Endothelial cell of umbilical vein (primary cell): ENCODE measurements around the gene DENND4B. TPM values are rescaled to one million over a fixed set of nuclear protein-coding genes. Genes with fewer than 3 reads are reported as not detected.

Experiments used
- BruUV-seq: library from RNA; stranded (reverse); fragments of 400-500 nt; replicated peaks from 2 replicates; lab custom pipeline; 2021; lab: Mats Ljungman, UMichigan
- CTCF ChIA-PET: fragments of 300-600, 350-600 bp; sonication (Branson Sonifier 250); formaldehyde crosslinking; loops from one replicate; lab custom pipeline; 2021; ENCODE audit warnings: antibody characterized with exemption, inconsistent platforms; lab: Charles Lee
- POLR2A ChIA-PET: fragments of 300-600, 350-600 bp; sonication (Branson Sonifier 250); formaldehyde crosslinking; loops from one replicate; lab custom pipeline; 2021; ENCODE audit warnings: antibody characterized with exemption, inconsistent platforms; lab: Charles Lee
- DNase-seq: peaks from one replicate; pipeline ENCODE4 v3.0.0-alpha.2; 2011; ENCODE audit warnings: low read depth, low spot score
- FAIRE-seq: peaks from 2 replicates; lab custom pipeline; 2011; peaks lifted over from hg19 to GRCh38; lab: Jason Lieb, UNC
- H2AFZ ChIP-seq: 2 replicates; pipeline ENCODE4 v1.6.0; 2012; ENCODE audit warnings: low read depth, low read length, control low read depth, inconsistent platforms
- H3K27ac ChIP-seq: 2 replicates; pipeline ENCODE4 v1.5.1; 2011; ENCODE audit warnings: low read depth, mild to moderate bottlenecking, control low read depth, low read length, moderate library complexity; ENCODE audit not compliant: insufficient read depth
- H3K27me3 ChIP-seq, 2 experiments: 2 replicates each; pipeline versions ENCODE4 v1.6.0 to v1.6.1; 2011; ENCODE audit warnings: low read length in 2 of 2, mixed read lengths in 1 of 2; ENCODE audit not compliant: control insufficient read depth in 2 of 2, insufficient read depth in 2 of 2
- H3K36me3 ChIP-seq, 2 experiments: 2 replicates in 1 of 2; 3 replicates in 1 of 2; pipeline ENCODE4 v1.5.1; 2011; ENCODE audit warnings: low read length in 2 of 2, mild to moderate bottlenecking in 1 of 2, moderate library complexity in 1 of 2; ENCODE audit not compliant: control insufficient read depth in 2 of 2, insufficient read depth in 2 of 2; ENCODE audit errors: extremely low read depth in 1 of 2
- H3K4me1 ChIP-seq: 3 replicates; pipeline ENCODE4 v1.5.1; 2011; ENCODE audit warnings: mild to moderate bottlenecking, low read length; ENCODE audit not compliant: control insufficient read depth, insufficient read depth; ENCODE audit errors: extremely low read depth
- H3K4me2 ChIP-seq: 2 replicates; pipeline ENCODE4 v1.6.1; 2011; ENCODE audit warnings: low read length, control low read depth, mixed read lengths; ENCODE audit not compliant: insufficient read depth
- H3K4me3 ChIP-seq, 3 experiments: fragments of 200-600 bp in 1 of 3; sonication (generic), shearing (Covaris generic) in 1 of 3; replicated peaks in 1 of 3; 2 replicates each; pipeline ENCODE4 v1.5.1; 2011 to 2016; ENCODE audit warnings: control low read depth in 3 of 3, low read length in 3 of 3, mild to moderate bottlenecking in 2 of 3, inconsistent platforms in 1 of 3, low read depth in 1 of 3, moderate library complexity in 1 of 3; ENCODE audit not compliant: insufficient read depth in 1 of 3
- H3K79me2 ChIP-seq: 2 replicates; pipeline ENCODE4 v1.6.0; 2012; ENCODE audit warnings: low read length, inconsistent platforms; ENCODE audit not compliant: control insufficient read depth, insufficient read depth
- H3K9ac ChIP-seq: replicated peaks from 2 replicates; pipeline ENCODE3; 2011; ENCODE audit warnings: low read length, control low read depth; ENCODE audit not compliant: insufficient read depth; ENCODE audit errors: extremely low read depth
- H3K9me1 ChIP-seq: replicated peaks from 3 replicates; pipeline ENCODE4 v1.6.0; 2011; ENCODE audit warnings: mild to moderate bottlenecking, low read length; ENCODE audit not compliant: control insufficient read depth, insufficient read depth; ENCODE audit errors: extremely low read depth
- H3K9me3 ChIP-seq: replicated peaks from 2 replicates; pipeline ENCODE4 v1.5.1; 2012; ENCODE audit warnings: low read length, inconsistent platforms; ENCODE audit not compliant: control insufficient read depth, insufficient read depth
- H4K20me1 ChIP-seq: replicated peaks from 2 replicates; pipeline ENCODE3; 2011; ENCODE audit warnings: mild to moderate bottlenecking, low read length; ENCODE audit not compliant: control insufficient read depth, insufficient read depth; ENCODE audit errors: extremely low read depth
- CTCF ChIP-seq, 2 donors: IDR thresholded peaks; 1 replicate in 1 of 2; 2 replicates in 1 of 2; pipeline ENCODE4 v1.5.1; 2011; ENCODE audit warnings: low read length in 2 of 2, mild to moderate bottlenecking in 2 of 2, moderate library complexity in 2 of 2, control low read depth in 1 of 2, inconsistent platforms in 1 of 2, low read depth in 1 of 2; ENCODE audit not compliant: insufficient read depth in 1 of 2; ENCODE audit errors: extremely low read depth in 1 of 2
- EZH2 ChIP-seq: IDR thresholded peaks from 2 replicates; pipeline ENCODE4 v1.6.1; 2012; ENCODE audit warnings: borderline replicate concordance, low read depth, mild to moderate bottlenecking, moderate library complexity, low read length, inconsistent platforms; ENCODE audit not compliant: severe bottlenecking
- FOS ChIP-seq: IDR thresholded peaks from 2 replicates; pipeline ENCODE4 v1.6.1; 2011; ENCODE audit warnings: mild to moderate bottlenecking, low read length, moderate library complexity, borderline replicate concordance; ENCODE audit not compliant: insufficient read depth
- GATA2 ChIP-seq: IDR thresholded peaks from 2 replicates; pipeline ENCODE4 v1.7.0; 2011; ENCODE audit warnings: low read depth, mild to moderate bottlenecking, moderate library complexity, mixed read lengths, low read length; ENCODE audit not compliant: insufficient read length, insufficient read depth
- JUN ChIP-seq: IDR thresholded peaks from 2 replicates; pipeline ENCODE4 v1.6.1; 2011; ENCODE audit warnings: borderline replicate concordance, low read depth; ENCODE audit not compliant: insufficient read length, insufficient read depth
- MAX ChIP-seq: IDR thresholded peaks from 2 replicates; pipeline ENCODE4 v1.6.1; 2011; ENCODE audit not compliant: insufficient read depth, insufficient read length
- MYC ChIP-seq: IDR thresholded peaks from one replicate; pipeline ENCODE4 v1.6.1; 2011; ENCODE audit warnings: mild to moderate bottlenecking, low read depth, low read length
- POLR2A ChIP-seq: IDR thresholded peaks from 2 replicates; pipeline ENCODE4 v1.6.1; 2012; ENCODE audit warnings: low read depth, mild to moderate bottlenecking, control low read depth, low read length
- POLR2AphosphoS5 ChIP-seq: IDR thresholded peaks from 2 replicates; pipeline ENCODE4 v1.6.1; 2012; ENCODE audit warnings: low read depth, mild to moderate bottlenecking, control low read depth, low read length, moderate library complexity; ENCODE audit not compliant: insufficient read depth
- dilution Hi-C: fragments of 300-500 bp; cut with MboI; formaldehyde crosslinking; loops from one replicate; pipeline ENCODE4 v1.15.0; 2019; ENCODE audit warnings: low sequenced_read_pairs; ENCODE audit not compliant: extremely low pct_ligation_motif_present
- intact Hi-C: fragments of 100-400 bp; cut with micrococcal nuclease; formaldehyde crosslinking; loops from one replicate; pipeline ENCODE4 v1.10.0; 2022
- polyA plus RNA-seq, 4 experiments: library from polyadenylated mRNA; depleted of rRNA in 3 of 4; stranded (reverse) in 3 of 4; unstranded in 1 of 4; fragments of >200 nt; gene quantifications; 2 replicates each; pipeline versions ENCODE4 v1.2.1 to v1.2.3, GENCODE V29; 2011 to 2012; ENCODE audit warnings: missing spikeins in 1 of 4
- total RNA-seq: library from RNA; stranded (reverse); gene quantifications from 2 replicates; pipeline ENCODE4 v1.2.3, GENCODE V29; 2021

The DENND4B gene
- total and polyA plus RNA-seq, 2 donors (not counting 3 experiments of a cell fraction or from before 2014, with no cell fraction given): 35.6 to 57.8 TPM

GRCh38 chr1:153936011-153936802 is 10.3 kb downstream of the DENND4B start:
- ChIA-PET POLR2A (no interaction called here), CTCF (no interaction called here)
- Histone ChIP-seq H3K9me3 (no peaks in the 10 kb centered on the region), H3K27me3 (no peaks in the 10 kb centered on the region), H3K79me2 (no peaks in the 10 kb centered on the region), H3K9ac (no peak overlapping the region), H4K20me1 (no peaks in the 10 kb centered on the region), H3K27ac (no peak overlapping the region), H3K9me1 (no peaks in the 10 kb centered on the region), H3K4me1 (no peaks in the 10 kb centered on the region), H2AFZ (no peak overlapping the region), H3K4me3 (no peak overlapping the region), H3K4me2 (no peak overlapping the region), H3K36me3 (peaks cover 5 to 62% of the 10 kb centered on the region in 2 experiments)
- BruUV-seq: no TSS peak
- FAIRE-seq (no peak), DNase-seq (no peak)
- dilution Hi-C loops: no loop called here
- intact Hi-C loops: no loop called here
- TF ChIP-seq FOS: no peak
- no peak for TF ChIP-seq CTCF (IDR thresholded peaks at IDR 0.05; ENCODE audit: extremely low read depth in 1 of 2, insufficient read depth in 1 of 2, low read depth in 1 of 2, low read length in 2 of 2)
- no peak for TF ChIP-seq MYC
- TF ChIP-seq POLR2A: no peak
- TF ChIP-seq POLR2AphosphoS5: no peak
- TF ChIP-seq MAX: no peak
- no peak for TF ChIP-seq GATA2
- TF ChIP-seq EZH2: no peak
- TF ChIP-seq JUN: no peak
